Tibial nerve (tissue), 4 donors: ENCODE data around the gene SLF2.

ENCODE experiments used
- CTCF ChIP-seq, 5 experiments: fragments of 200-600 bp in 3 of 5; fragments of 450-650 bp in 2 of 5; sonication (generic) in 3 of 5; IDR thresholded peaks; one replicate each; pipeline ENCODE4 v1.5.1; 2016 to 2019; ENCODE audit warnings: antibody characterized with exemption in 5 of 5, mild to moderate bottlenecking in 3 of 5, moderate library complexity in 2 of 5
- EP300 ChIP-seq, 2 donors: sonication (generic); formaldehyde crosslinking; IDR thresholded peaks; one replicate each; pipeline ENCODE4 v1.6.1; 2017; ENCODE audit warnings: antibody characterized with exemption in 2 of 2, mild to moderate bottlenecking in 1 of 2
- POLR2A ChIP-seq, 2 donors: fragments of 450-650 bp; IDR thresholded peaks; one replicate each; pipeline ENCODE4 v1.6.1; 2017; ENCODE audit warnings: antibody characterized with exemption in 2 of 2, mild to moderate bottlenecking in 2 of 2, moderate library complexity in 2 of 2

GRCh38 chr10:100869399-100869798 lies 43.4 kb upstream of the SLF2 start:
- no peak for TF ChIP-seq CTCF (IDR thresholded peaks at IDR 0.05)
- no peak for TF ChIP-seq POLR2A (IDR thresholded peaks at IDR 0.05)
- no peak for TF ChIP-seq EP300 (IDR thresholded peaks at IDR 0.05)
